Measurements from ENCODE around the gene SKI.

The SKI gene

DNA sequence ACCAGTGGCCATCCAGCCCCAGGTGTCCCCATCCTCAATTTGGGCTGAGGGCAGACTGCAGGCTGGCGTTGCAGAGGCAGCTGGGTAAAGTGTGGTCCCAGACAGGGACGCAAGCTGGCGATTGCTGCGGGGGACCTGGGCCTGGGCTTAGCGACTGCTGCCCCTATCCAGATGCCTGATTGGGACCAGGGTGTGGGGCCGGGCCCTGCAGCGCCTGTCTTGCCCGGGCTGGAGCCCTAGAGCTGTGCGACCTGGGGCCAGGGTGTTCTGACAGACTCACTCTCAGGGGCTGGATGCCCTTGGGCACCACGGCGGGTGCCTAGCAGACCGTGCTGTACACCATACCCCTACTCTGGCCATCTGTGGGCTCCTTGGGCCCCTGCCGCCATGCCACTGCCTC lies 17.3 kb upstream of the SKI start:
- no peak for DNase-seq

DNA sequence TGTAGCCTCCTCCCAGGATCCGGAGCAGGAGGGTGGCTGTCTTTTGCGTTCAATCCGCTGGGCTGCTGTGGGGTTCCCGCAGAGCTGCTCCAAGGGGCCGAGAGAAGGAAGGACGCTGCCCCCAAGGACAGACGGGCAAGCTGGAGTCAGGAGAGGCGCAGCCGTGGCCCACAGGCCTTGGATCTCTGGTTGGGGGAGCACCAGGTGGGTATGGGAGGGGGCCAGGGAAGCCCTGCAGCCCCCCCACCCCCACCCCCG lies 15.9 kb upstream of the SKI start:
- DNase-seq = no peak

DNA sequence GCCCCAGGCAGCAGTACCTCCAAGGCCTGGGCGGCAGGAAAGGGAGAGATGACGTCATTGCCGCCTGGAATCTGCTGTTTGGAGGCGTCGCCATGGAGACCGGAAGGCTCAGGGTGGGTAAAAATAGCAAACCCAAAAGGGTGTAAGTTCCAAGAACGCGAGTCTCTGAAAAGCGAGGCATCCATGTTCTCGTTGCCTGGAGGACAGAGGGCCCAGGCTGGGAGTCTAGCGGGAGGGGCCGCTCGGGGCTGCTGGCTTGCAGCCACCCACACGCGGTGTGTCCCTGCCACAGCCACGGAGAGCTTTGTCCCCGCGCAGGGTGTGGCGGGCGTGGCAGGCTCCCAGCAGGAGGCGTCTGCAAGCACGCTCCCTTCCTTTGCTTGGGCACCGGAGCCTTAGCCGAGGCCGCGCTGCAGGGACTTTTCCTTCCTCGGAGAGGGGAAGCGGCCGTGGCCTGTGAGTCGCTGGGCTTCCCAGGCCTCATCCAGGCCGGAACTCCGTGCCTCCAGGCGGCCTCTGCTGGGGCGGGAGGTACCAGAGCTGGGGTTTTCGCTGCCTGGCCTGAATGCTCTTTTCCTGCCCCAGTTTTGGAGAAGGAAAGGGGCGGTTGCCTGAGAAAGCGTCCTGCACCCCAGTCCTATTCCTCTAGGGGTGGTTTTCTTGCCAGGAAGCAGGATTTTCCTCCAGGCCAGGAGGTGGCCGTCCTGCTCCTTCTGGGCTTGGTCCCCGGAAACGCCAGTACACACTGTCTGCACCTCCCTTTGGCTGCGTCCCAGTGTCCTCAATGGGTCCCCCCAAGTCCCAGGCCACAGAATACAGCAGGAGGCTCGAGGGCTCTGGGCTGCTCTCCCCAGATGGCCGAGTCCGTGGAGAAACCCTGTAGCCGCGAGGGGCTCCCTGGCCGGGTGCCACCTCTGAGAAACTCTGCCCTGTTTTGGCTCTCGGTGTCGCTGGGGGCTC lies 15.3 kb upstream of the SKI start:
- DNase-seq = no peak

GRCh38 chr1:2213576-2214505 lies 14.3 kb upstream of the SKI start:
- no peak for DNase-seq

GRCh38 chr1:2214541-2215241 lies 13.4 kb upstream of the SKI start:
- no peak for DNase-seq

- DNase-seq = no peak
These were observed 12.8 kb upstream of the SKI start for GRCh38 chr1:2215329-2215728.

DNA sequence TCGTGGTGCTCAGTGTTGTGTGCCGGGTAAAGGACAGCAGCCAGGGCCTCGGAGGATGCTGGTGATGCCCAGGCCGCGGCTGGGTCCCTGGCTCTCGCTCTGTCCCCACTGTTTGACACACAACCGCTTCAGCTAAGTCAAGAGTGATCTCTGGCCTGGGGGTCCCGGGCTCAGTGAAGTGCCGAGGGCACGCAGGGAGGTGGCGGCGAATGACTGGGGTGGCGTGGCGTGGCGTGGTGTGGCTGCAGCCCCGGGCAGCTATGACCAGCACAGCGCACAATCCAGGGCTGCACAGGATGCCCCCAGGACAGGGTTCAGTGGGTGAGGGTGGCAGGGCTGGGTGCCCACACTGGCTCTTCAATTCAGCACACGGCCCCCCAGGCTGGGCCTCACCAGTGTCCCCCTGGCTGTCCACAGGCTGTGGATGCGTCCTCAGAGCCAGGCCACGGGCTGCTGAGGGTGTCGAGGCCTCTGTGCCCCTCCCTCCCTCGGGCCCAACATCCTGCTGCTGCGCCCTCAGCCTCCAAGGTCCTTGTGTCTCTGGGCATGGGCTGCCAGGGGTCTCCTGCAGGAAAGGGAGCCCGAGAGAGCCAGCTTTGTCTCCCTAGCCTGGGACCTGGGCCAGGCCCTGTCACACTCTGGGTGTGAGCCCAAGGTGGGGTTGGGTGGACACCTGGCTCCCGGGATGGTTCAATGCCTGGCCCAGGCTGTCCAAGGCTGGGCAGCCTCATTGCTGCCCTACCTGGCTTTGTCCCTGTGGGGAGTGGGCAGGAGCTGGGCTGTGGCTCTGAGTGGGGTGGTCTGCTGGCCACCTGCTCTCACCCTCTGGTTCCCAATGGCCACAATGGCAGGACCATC lies 12.0 kb upstream of the SKI start:
- no peak for DNase-seq

DNA sequence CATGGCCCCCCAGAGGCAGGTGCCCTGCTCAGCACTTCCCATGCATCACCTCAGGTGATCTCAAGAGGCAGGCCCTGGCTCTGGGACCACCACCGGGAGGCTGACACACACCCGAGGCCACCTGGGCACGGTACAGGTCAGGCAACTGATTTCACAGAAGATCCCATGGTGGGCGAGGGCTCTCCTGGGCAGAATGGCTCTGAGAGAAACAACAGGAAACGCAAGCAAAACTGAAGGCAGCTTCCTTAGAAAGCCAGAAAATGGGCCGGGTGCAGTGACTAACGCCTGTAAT lies 11.4 kb upstream of the SKI start:
- no peak for DNase-seq

- DNase-seq = no peak
These were observed 6.8 kb upstream of the SKI start for GRCh38 chr1:2221271-2221670.

DNA sequence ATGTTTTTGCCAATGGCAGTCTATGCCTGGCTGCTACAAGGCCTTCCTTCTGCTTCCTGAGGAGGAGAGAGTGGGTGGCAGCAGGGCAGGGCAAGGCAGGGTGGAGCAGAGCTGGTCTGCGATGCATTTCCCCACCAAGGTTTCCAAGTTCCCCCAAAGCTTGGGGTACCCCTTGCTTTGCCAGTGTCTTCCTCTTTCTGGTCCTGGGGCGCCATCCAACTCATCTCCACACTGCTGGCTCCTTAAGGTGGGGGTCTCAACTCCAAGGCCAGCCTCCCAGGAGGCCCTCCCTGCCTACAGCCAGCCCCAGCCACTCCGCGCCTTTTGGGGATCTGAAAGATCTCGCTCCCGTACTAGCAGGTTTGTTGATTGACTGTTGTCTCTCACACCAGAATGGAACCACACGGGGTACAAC lies 3.9 kb upstream of the SKI start:
- DNase-seq = no peak

- no peak for DNase-seq
These were observed 3.3 kb upstream of the SKI start for GRCh38 chr1:2224631-2225428.

DNA sequence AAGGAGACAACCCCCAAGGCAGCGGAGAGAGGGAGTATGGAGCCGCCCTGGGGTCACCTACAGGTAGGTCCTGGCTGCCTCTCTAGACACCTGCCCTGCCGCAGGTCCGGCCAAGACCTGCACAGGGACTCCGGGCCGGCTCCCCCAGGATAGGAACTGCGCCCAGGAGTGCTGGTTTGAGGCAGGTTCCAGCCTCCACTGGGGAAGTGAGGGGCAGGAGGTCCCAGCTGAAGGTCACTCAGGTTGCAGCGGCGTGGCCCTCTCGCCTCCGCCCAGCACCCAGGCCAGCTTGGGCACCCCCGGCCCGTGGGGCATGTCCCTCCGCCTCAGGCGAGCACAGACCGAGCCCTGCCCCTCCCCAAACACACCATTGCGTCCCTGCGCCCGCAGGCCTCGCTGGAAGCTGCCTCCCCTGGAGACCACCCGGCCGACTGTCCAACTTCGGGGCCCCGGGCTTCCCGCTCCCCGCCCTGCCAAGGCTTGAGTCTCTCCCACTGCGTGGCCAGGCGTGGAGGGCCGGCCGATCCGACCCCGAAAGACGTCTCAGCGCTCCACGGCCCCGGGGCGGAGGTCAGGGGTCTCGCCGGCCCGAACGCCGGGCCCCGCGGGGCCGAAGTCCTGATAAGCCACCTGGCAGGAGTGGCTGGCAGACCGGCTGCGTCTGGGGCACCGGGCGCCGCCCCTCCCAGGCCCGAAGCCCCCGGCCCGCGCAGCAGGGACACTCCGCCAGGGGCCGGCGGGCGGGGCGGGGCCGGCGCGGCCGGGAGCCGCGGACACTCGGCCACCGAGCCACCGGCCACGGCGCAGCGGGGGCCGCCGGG lies 1.4 kb upstream of the SKI start:
- DNase-seq = no peak

DNA sequence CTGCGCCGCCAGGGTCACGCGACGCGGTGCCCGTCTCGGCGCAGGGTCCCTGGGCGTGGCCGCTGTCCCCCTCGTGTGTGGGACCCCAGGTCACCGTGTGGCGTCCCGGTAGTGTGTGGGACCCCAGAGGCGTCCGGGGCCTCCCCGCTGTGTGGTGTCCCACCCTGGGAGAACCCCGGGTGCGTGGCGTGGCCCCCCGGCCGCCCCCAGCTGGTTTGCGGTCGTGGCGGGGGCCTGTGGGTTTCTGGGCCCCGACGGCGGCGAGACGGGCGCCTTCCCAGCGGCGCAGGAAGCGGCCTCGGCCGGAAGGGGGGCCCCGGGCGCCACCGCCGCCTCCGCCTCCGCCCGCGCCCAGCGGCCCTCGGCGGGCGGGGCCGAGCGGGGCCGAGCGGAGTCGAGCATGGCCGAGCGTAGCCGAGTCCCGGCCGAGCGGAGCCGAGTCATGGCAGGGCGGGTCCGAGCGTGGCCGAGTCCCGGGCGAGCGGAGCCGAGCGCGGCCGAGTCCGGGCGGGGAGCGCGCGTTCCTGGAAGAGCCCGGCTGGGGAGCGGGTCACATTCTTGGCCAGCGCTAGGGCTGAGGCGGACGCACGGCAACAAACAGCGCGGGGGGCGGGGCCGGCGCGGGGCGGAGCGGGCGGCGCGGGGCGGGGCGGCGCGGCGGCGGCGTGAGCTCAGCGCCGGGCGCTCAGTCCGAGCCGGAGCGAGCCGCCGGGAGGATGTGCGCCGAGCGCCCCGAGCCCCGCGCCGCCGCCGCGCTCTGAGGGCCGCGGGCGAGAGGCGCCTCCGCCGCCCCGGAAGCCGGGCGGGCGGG lies 568 bp upstream of the SKI start:
- DNase-seq = peak; percentile 91

- no peak for DNase-seq
These were observed 546 bp downstream of the SKI start for GRCh38 chr1:2228694-2229036.

DNA sequence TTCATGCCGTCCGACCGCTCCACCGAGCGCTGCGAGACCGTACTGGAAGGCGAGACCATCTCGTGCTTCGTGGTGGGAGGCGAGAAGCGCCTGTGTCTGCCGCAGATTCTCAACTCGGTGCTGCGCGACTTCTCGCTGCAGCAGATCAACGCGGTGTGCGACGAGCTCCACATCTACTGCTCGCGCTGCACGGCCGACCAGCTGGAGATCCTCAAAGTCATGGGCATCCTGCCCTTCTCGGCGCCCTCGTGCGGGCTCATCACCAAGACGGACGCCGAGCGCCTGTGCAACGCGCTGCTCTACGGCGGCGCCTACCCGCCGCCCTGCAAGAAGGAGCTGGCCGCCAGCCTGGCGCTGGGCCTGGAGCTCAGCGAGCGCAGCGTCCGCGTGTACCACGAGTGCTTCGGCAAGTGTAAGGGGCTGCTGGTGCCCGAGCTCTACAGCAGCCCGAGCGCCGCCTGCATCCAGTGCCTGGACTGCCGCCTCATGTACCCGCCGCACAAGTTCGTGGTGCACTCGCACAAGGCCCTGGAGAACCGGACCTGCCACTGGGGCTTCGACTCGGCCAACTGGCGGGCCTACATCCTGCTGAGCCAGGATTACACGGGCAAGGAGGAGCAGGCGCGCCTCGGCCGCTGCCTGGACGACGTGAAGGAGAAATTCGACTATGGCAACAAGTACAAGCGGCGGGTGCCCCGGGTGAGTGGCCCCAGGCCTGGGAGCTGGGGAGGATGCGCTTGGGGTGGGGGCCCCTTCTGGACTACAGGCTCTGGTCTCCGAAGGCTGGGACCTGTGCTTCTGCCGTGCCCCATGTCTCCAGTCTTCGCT lies 1.1 kb downstream of the SKI start:
- DNase-seq = peak; percentile 48

GRCh38 chr1:2229911-2230731 lies 2.0 kb downstream of the SKI start:
- no peak for DNase-seq

DNA sequence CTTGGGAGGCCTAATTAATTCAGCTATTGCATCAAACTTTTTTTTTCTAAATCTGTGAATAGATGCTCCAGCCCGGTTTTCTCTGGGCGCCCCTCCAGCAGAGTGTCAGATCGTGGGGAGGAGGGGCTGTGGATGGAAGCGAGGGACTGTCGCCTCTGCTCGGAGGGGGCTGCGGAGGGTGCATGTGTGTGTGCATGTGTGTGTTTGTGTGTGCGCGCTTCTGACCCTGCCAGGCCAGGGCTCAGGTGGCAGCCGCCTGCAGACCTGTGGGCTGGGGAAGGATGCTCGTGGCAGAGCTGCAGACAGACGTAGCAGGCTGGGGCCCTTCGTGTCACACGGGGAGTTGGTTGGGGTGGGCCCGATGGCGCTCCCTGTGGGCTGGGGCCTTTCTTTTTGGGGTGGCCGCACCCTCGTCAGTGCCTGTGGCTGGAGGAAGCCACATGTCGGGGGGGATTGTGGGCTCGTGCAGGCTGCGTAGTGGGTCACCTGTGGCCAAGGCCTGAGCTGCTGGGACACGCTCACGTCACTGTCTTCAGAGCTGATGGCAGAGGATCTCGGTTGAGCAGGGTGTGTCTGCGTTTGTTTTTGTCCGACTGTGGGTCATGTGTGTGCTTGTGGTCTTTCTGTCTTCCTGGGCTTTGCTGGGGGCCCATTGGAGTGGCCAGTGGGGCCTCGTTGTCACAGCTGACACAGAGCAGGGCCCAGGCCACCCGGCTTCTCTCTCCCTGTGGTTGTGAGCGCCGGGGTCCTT lies 2.8 kb downstream of the SKI start:
- no peak for DNase-seq

Data from NCI-H526 treated with DMSO at 0.1 percent for 48 hours (cell line).